ENCODE data around the gene ATP13A3. TPM values are rescaled to one million over a fixed set of nuclear protein-coding genes. Genes with fewer than 3 reads are reported as not detected.
A peak's percentile ranks its signal among the peaks of the same experiment; 100 is the strongest.

Gene ATP13A3
- total RNA-seq, 1 donor from 2014 or later = 145 TPM

GRCh38 chr3:194475138-194475932 lies 11.5 kb downstream of the ATP13A3 start:
- DNase-seq = no peak

GRCh38 chr3:194474675-194475074 lies 12.1 kb downstream of the ATP13A3 start:
- no peak for DNase-seq

- peak; percentile 86 for DNase-seq
Measured at GRCh38 chr3:194472290-194472920, 14.4 kb downstream of the ATP13A3 start.

GRCh38 chr3:194471863-194472262 lies 14.9 kb downstream of the ATP13A3 start:
- DNase-seq = no peak

GRCh38 chr3:194470615-194471014 lies 16.2 kb downstream of the ATP13A3 start:
- DNase-seq = peak; percentile 15

- DNase-seq = no peak
Measured at GRCh38 chr3:194469977-194470376, 16.8 kb downstream of the ATP13A3 start.

GRCh38 chr3:194468086-194468485 lies 18.7 kb downstream of the ATP13A3 start:
- DNase-seq = no peak

- no peak for DNase-seq
Measured at GRCh38 chr3:194466761-194467356, 19.9 kb downstream of the ATP13A3 start.

- DNase-seq = peak; percentile 54
Measured at GRCh38 chr3:194465920-194466570, 20.8 kb downstream of the ATP13A3 start.

- DNase-seq = no peak
Measured at GRCh38 chr3:194465246-194465645, 21.6 kb downstream of the ATP13A3 start.

GRCh38 chr3:194464692-194465091 lies 22.1 kb downstream of the ATP13A3 start:
- no peak for DNase-seq

GRCh38 chr3:194462936-194463335 lies 23.9 kb downstream of the ATP13A3 start:
- no peak for DNase-seq

- no peak for DNase-seq
Measured at GRCh38 chr3:194460566-194460965, 26.2 kb downstream of the ATP13A3 start.

- no peak for DNase-seq
Measured at GRCh38 chr3:194458131-194458530, 28.7 kb downstream of the ATP13A3 start.

- DNase-seq = no peak
Measured at GRCh38 chr3:194455481-194455880, 31.3 kb downstream of the ATP13A3 start.

GRCh38 chr3:194450341-194450740 lies 36.5 kb downstream of the ATP13A3 start:
- DNase-seq = no peak

- DNase-seq = no peak
Measured at GRCh38 chr3:194449913-194450312, 36.9 kb downstream of the ATP13A3 start.

GRCh38 chr3:194447657-194448056 lies 39.1 kb downstream of the ATP13A3 start:
- no peak for DNase-seq

- no peak for DNase-seq
Measured at GRCh38 chr3:194447161-194447560, 39.6 kb downstream of the ATP13A3 start.

GRCh38 chr3:194446754-194447153 lies 40.0 kb downstream of the ATP13A3 start:
- DNase-seq = no peak

GRCh38 chr3:194446172-194446571 lies 40.6 kb downstream of the ATP13A3 start:
- no peak for DNase-seq

- no peak for DNase-seq
Measured at GRCh38 chr3:194443901-194444300, 42.9 kb downstream of the ATP13A3 start.

GRCh38 chr3:194440756-194441155 lies 46.0 kb downstream of the ATP13A3 start:
- DNase-seq = no peak
